ENCODE results near the gene MSI2.
A peak's percentile ranks its signal among the peaks of the same experiment; 100 is the strongest.

MSI2 gene

DNA sequence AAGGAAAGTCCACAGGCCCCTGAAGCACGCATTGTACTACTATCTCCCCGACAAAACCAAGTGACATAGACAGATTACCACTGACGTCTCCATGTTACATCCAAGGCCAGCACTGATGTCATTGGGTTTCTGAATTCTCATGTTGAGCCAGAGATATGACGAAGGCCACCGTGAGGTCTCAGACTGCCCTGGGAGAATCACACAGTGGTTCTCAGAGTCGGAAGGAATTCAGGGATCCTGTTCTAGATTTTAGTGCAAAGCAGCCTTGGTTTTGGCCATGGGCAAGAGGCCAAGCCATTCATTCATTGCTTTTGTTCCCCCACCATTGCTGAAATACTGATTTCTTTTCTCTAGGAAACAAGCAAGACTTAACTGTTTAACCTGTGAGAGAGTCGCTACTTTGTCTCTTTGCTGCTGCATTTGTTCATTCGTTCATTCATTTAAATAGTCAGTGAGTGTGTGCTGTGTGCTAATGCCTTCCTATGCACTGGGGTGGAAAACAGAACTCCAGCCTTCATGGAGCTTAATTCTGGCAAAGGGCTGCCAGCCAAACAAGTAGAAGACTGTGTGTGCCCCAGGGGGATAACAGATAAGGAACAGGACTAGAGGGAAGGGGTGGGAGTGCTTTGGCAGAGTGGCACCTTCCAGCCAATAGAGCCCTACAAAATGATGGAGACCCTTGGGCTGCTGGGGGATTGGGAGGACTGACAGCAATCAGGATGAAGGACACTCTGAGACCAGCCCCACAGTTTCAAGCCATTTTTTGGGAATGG is 222.3 kb downstream of the MSI2 start:
- TF ChIP-seq, protein P1, sequence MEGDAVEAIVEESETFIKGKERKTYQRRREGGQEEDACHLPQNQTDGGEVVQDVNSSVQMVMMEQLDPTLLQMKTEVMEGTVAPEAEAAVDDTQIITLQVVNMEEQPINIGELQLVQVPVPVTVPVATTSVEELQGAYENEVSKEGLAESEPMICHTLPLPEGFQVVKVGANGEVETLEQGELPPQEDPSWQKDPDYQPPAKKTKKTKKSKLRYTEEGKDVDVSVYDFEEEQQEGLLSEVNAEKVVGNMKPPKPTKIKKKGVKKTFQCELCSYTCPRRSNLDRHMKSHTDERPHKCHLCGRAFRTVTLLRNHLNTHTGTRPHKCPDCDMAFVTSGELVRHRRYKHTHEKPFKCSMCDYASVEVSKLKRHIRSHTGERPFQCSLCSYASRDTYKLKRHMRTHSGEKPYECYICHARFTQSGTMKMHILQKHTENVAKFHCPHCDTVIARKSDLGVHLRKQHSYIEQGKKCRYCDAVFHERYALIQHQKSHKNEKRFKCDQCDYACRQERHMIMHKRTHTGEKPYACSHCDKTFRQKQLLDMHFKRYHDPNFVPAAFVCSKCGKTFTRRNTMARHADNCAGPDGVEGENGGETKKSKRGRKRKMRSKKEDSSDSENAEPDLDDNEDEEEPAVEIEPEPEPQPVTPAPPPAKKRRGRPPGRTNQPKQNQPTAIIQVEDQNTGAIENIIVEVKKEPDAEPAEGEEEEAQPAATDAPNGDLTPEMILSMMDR (IDR thresholded peaks at IDR 0.05; ENCODE audit: insufficient read depth, low read depth, low read length, missing control alignments) = no peak
- no peak for DNase-seq (ENCODE audit: low read depth)
- H3K4me3 ChIP-seq (ENCODE audit: low read length) = no peak overlapping the region

DNA sequence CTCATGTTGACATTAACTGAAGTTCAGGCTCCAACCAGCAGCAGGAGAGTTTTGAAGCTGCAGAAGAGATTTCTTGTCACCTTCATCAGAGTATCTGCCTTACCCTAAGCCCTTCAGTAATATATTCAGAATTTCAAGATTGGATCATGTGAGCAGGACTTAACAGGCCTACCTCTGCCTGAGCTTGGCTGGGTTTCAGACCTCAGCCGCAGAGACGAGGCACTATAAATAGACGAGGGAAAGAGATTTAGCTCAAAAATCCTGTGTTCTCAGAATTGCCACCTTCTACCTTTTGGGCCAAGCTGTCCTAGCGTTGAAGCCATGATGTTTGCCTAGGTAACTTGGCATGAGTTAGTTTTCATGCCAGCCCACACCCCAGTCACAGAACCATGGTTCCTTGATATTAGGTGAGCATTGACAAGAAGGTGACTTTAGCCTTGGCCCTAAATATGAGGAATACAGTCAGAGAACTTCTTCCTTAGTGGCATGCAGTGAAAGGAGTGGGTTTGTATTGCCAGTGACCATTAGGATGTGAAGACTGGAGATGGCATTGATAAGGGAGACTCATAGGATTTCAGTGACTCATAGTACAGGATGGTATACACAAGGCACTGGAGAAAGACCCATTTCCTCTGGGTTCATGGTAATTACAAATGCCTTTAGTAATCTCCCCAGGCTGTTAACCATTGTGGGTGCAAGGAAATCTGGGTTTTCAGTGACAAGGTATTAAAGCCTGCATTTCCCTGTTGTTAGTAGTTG is 224.3 kb downstream of the MSI2 start:
- DNase-seq (ENCODE audit: low read depth) = peak; percentile 53
- no peak overlapping the region for H3K4me3 ChIP-seq (ENCODE audit: low read length)
- TF ChIP-seq, protein P1 (IDR thresholded peaks at IDR 0.05; ENCODE audit: insufficient read depth, low read depth, low read length, missing control alignments) = no peak

DNA sequence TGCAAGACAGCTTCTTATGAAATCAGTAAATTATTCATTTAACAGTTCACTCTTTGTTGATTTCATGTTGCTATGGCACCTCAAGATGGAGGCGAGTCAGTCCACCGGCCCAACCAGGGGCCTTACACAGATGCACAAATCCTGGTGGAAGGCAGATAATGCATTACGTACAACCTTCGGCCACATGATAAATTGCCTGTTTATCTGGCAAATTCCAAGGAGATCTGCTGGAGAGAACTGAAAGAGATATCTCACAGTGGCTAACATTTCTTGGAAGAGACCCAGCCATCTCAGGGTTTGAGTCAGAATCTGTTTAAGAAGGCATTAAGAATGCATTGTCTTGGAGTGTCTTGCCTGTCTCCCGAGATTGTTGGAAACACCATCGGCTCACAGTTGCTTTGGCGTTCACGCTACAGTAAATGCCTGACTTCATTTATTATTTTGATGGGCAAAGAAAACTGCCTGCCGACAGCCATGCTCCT is 225.6 kb downstream of the MSI2 start:
- no peak overlapping the region for H3K4me3 ChIP-seq (ENCODE audit: low read length)
- DNase-seq (ENCODE audit: low read depth) = peak; percentile 52
- TF ChIP-seq, protein P1 (IDR thresholded peaks at IDR 0.05; ENCODE audit: insufficient read depth, low read depth, low read length, missing control alignments) = no peak

DNA sequence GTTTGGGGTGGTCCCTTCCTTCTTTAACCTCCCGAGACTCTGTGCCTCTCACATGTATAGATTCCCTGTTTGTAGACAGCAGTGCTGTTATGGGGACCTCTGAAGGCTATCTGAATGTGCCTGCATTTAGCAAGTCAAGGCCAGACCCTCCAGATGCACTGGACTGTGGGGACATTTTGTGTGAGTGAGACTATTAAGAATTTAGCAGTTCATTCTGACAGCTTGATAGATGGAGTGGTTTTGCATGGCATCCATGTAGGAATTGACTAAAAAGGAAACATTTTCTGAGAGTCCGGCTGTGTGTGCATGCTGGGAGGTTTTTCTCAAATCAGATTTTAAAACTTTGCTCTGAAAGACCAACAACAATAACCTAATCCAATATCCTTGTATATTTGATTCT is 226.3 kb downstream of the MSI2 start:
- TF ChIP-seq, protein P1 (IDR thresholded peaks at IDR 0.05; ENCODE audit: insufficient read depth, low read depth, low read length, missing control alignments) = no peak
- H3K4me3 ChIP-seq (ENCODE audit: low read length) = no peak overlapping the region
- no peak for DNase-seq (ENCODE audit: low read depth)

DNA sequence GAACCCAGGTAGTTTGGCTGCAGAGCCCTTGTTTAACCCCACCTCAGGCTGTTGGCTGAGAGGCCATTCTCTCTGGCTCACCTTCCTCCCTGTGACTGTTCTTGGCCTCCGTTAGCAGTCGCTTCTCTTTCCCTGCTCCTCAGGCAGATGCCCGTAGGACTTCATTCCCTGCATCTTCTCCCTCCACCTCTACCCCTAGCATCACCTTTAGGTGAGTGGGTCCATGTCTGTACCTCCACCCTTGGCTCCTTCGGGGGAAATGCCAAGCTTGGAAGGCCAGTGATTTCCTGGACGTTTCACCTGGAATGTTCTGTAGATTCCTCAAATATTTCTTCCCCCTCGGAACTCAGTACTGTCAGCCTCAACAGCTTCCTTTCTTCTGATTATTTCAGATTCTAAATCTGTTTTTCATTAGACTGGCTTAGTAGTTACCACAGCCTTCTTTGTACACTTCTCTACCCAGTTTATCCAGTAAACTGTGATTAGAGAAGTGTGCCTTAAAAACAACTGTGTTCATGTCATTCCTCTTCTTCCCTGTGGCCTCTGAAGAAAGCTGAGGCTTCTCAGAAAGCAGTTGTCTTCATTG is 227.9 kb downstream of the MSI2 start:
- TF ChIP-seq, protein P1 (IDR thresholded peaks at IDR 0.05; ENCODE audit: insufficient read depth, low read depth, low read length, missing control alignments) = no peak
- no peak overlapping the region for H3K4me3 ChIP-seq (ENCODE audit: low read length)
- DNase-seq (ENCODE audit: low read depth) = no peak

DNA sequence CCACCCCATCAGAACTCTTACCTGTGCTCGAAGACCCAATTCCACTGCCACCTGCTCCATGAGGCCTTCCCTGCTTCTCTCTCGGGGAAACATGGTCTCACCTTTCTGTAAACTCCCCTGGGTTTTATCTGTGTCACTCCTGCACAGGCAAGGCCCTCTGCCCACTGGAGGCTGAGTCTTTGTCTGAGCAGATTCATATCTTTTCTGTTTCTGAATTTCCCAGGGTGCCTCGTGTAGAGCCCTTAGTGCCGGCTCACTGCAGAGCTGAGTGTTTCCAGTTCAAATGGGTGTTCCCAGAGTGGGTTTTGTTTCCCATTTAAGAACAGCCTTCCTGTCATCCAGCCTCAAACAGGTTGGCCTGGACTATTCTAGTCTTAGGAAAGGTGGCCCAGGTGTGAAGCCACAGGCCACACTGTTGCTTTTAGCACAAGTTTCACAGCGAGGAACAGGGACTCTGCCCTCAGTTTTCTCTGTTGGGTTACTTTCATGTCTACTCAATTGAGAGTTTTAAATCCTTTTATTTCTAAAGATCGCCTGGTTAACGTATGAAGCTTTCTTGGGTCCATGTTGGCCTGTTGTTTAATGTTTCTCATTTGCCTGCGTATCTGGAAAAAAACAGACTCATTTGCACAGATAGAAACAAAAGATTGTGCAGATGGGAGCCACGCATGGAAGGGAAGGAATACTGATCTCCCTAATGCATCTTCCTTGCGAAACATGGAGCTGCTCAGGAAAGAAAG is 228.7 kb downstream of the MSI2 start:
- DNase-seq (ENCODE audit: low read depth) = no peak

More for the DNA sequence above, 228.7 kb downstream of the MSI2 start:
- TF ChIP-seq, protein P1 (IDR thresholded peaks at IDR 0.05; ENCODE audit: insufficient read depth, low read depth, low read length, missing control alignments) = no peak
- H3K4me3 ChIP-seq (ENCODE audit: low read length) = no peak overlapping the region

Measured in epithelial cell of esophagus (primary cell).